Ovary (tissue), 9 donors: ENCODE measurements around the gene HOPX. TPM values are rescaled to one million over a fixed set of nuclear protein-coding genes. Genes with fewer than 3 reads are reported as not detected.
"Not testable (repeated sequence)": the region's sequence is repeated elsewhere in the genome, so short reads cannot be mapped to it uniquely, and the experiment has no call there.

Source experiments
- DNase-seq, 5 donors: peaks; one replicate each; pipeline ENCODE4 v3.0.0-alpha.2; 2019 to 2020
- H3K27ac ChIP-seq, 2 donors: fragments of 200-600 bp; one replicate each; pipeline versions ENCODE4 v1.5.1 to v1.8.0; 2019 to 2022
- H3K27me3 ChIP-seq: fragments of 200-600 bp; one replicate; pipeline ENCODE4 v1.8.0; 2022
- H3K36me3 ChIP-seq: fragments of 200-600 bp; sonication (generic); one replicate; pipeline ENCODE4 v1.5.1; 2019
- H3K4me1 ChIP-seq: one replicate; pipeline ENCODE4 v1.8.1; 2013; ENCODE audit warnings: mild to moderate bottlenecking, moderate library complexity; ENCODE audit not compliant: insufficient read depth
- H3K4me3 ChIP-seq: fragments of 200-600 bp; sonication (generic); one replicate; pipeline ENCODE4 v1.5.1; 2017
- H3K9me3 ChIP-seq, 2 donors: fragments of 200-600 bp in 1 of 2; sonication (generic) in 1 of 2; one replicate each; pipeline versions ENCODE4 v1.5.1 to v1.8.1; 2013 to 2019; ENCODE audit warnings: mild to moderate bottlenecking in 1 of 2, moderate library complexity in 1 of 2
- CTCF ChIP-seq, 3 donors: fragments of 450-650 bp in 2 of 3; fragments of 200-600 bp in 1 of 3; IDR thresholded peaks; one replicate each; pipeline versions ENCODE4 v1.5.1 to v1.8.0; 2016 to 2022; ENCODE audit warnings: antibody characterized with exemption in 3 of 3, mild to moderate bottlenecking in 1 of 3
- EP300 ChIP-seq: sonication (generic); formaldehyde crosslinking; IDR thresholded peaks from one replicate; pipeline ENCODE4 v1.6.1; 2017; ENCODE audit warnings: antibody characterized with exemption
- POLR2A ChIP-seq: fragments of 450-650 bp; IDR thresholded peaks from one replicate; pipeline ENCODE4 v1.6.1; 2017; ENCODE audit warnings: antibody characterized with exemption, mild to moderate bottlenecking, moderate library complexity
- WGBS, 3 donors: extraction: QIAGEN DNeasy Blood & Tissue Kit in 1 of 3; methylation state at CpG; one replicate each; pipeline versions ENCODE4 v1.1.5 to v1.1.7; 2013 to 2017; 5-methylcytosine and 5-hydroxymethylcytosine counted together
- intact Hi-C, 4 donors: fragments of 100-400 bp; cut with DNase I; formaldehyde crosslinking; loops; one replicate each; pipeline versions ENCODE4 v1.11.0 to v1.15.1; 2022 to 2023
- polyA plus RNA-seq, 2 donors: library from polyadenylated mRNA; stranded (reverse); fragments of 200-250 nt in 1 of 2; fragments of 350-450 nt in 1 of 2; fragmentation: Illumina TruSeq in 1 of 2; extraction: RNeasy Lipid Tissue Mini Kit (QIAGEN cat#74804) in 1 of 2; gene quantifications; one replicate each; pipeline ENCODE4 v1.2.3, GENCODE V29; 2013 to 2014
- total RNA-seq, 7 donors: library from RNA; depleted of rRNA in 2 of 7; stranded (reverse); fragments of >200 nt in 2 of 7; fragmentation: NEBNext Ultra II Directional in 3 of 7; extraction: Animal tissue kit (Norgen Biotek cat#: 25700) in 3 of 7; gene quantifications; one replicate each; pipeline versions ENCODE4 v1.1.0 to v1.2.4, GENCODE V29; 2016 to 2023
- donor health status: DM: no; HTN: no; CAD: no; lungs with moderate emphysema.
- donor health status: DM: no; HTN: no; CAD: no.
- donor health status: Bipolar disorder and iron deficiency.
- donor health status: DM: yes; HTN: yes; CAD: no.
- donor health status: DM: no; HTN: no; CAD: no.
- donor health status: DM: yes; HTN: yes; CAD: no.

The HOPX gene
- total and polyA plus RNA-seq, 9 donors: 2.1 to 22.2 (median 8.8) TPM

DNA sequence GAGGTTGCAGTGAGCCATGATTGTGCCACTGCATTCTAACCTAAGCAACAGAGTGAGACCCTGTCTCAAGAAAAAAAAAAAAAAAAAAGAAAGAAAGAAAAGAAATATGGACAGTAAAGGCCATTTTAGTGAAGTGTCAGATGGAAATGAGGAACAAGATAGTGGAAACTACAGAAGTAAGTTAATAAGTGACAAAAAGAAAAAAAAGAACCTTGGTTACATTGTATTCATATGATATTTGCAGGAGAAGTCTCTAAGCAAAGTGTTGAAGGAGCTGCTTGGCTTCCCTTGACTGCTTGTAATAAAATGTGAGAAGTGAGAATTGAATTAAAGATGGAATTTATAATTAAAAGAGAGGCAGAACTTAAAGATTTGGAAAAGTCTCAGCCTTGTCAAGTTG is 73.2 kb downstream of the HOPX start:
- no peaks in the 10 kb centered on the region for H3K4me1 ChIP-seq
- TF ChIP-seq CTCF (IDR thresholded peaks at IDR 0.05): no peak
- no peak for TF ChIP-seq POLR2A
- no peak for TF ChIP-seq EP300
- no peak for DNase-seq
- intact Hi-C loops: no loop called here
- no peak overlapping the region for H3K27ac ChIP-seq
- H3K9me3 ChIP-seq: no peaks in the 10 kb centered on the region
- H3K36me3 ChIP-seq: no peaks in the 10 kb centered on the region
- no peak overlapping the region for H3K4me3 ChIP-seq
- H3K27me3 ChIP-seq: no peaks in the 10 kb centered on the region

DNA sequence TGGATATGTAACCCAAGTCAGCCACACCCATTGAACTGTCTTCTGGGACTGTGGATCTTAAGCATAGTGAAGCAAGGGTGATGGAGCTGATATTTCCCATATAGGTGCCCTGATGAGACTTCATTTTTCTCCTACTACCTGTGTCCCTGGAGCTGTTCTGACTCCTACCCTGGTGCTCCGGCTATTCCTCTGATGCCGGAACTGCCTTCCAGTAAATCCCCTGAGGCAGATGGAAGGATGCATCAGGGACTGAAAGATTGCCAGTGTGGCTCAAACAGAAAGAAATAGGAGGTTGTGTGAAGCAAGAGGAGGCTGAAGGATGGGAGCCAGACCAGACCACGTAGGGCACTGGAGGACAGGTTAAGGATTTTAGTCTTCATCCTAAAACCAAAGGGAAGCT is 74.7 kb downstream of the HOPX start:
- WGBS, 3 donors: 75 to 83% (median 79%) methylated on average over 3 of the region's 3 CpGs
- DNase-seq: no peak
- TF ChIP-seq CTCF (IDR thresholded peaks at IDR 0.05): no peak
- no peak for TF ChIP-seq POLR2A
- no peak for TF ChIP-seq EP300
- Histone ChIP-seq H3K27ac (no peak overlapping the region), H3K4me1 (no peaks in the 10 kb centered on the region), H3K27me3 (no peaks in the 10 kb centered on the region), H3K9me3 (no peaks in the 10 kb centered on the region), H3K4me3 (no peak overlapping the region), H3K36me3 (no peaks in the 10 kb centered on the region)
- intact Hi-C loops: no loop called here

GRCh38 chr4:56605464-56605863 is 75.6 kb downstream of the HOPX start:
- H3K27me3 ChIP-seq, H3K9me3 ChIP-seq, DNase-seq, H3K4me1 ChIP-seq, H3K36me3 ChIP-seq, H3K4me3 ChIP-seq, intact Hi-C loops, H3K27ac ChIP-seq: not testable (repeated sequence)
- WGBS, 3 donors: 38 to 49% (median 42%) methylated on average over 4 of the region's 4 CpGs

DNA sequence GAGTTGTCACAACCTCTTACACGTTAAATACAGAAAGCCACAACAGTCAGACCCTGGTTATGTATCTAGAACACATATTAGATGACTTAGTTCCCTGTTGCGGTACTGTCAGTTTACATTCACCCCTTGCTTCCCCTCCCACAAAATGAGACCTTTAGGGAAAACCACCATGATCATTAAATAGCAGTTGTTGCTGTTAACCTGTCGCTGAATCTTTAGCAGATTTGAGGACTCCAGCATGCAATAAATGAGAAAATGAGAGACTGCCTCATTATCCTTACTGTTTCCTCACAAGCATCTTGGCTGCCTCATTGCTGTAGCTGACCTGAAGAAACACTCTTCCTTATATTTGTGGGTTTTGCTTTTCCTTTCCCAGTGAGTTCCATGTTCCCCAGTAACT is 77.8 kb downstream of the HOPX start:
- DNase-seq: no peak
- Histone ChIP-seq H3K27me3 (no peaks in the 10 kb centered on the region), H3K4me3 (no peak overlapping the region), H3K36me3 (no peaks in the 10 kb centered on the region), H3K27ac (no peak overlapping the region), H3K9me3 (no peaks in the 10 kb centered on the region), H3K4me1 (no peaks in the 10 kb centered on the region)
- WGBS, 3 donors: 45 to 57% (median 46%) methylated on average over 3 of the region's 3 CpGs
- TF ChIP-seq POLR2A (no peak), EP300 (no peak), CTCF (IDR thresholded peaks at IDR 0.05) (no peak)
- intact Hi-C loops: no loop called here

Other genes with a start within 250 kb of the HOPX start
- gene PPAT, start 245.7 kb downstream of the HOPX start, total RNA-seq: 10 to 100 TPM in 6 of 7 donors, 1 to 10 TPM in 1; 6.2 to 14.8 (median 12.5) TPM
- gene PPAT, start 245.7 kb downstream of the HOPX start, polyA plus RNA-seq: 1 to 10 TPM; 4.7 to 8.0 TPM
- gene PAICS, start 245.0 kb downstream of the HOPX start, total RNA-seq: 10 to 100 TPM; 17.2 to 83.0 (median 48.3) TPM
- gene PAICS, start 245.0 kb downstream of the HOPX start, polyA plus RNA-seq: 10 to 100 TPM; 29.0 to 53.4 TPM
- 100 to 1,000 TPM in 2 of 7 donors, 10 to 100 TPM in 5; 48.6 to 128 (median 88.7) TPM for gene SRP72, start 213.7 kb downstream of the HOPX start, total RNA-seq
- gene SRP72, start 213.7 kb downstream of the HOPX start, polyA plus RNA-seq: 10 to 100 TPM; 33.8 to 78.8 TPM
- gene ARL9, start 175.5 kb downstream of the HOPX start, total RNA-seq: 1 to 10 TPM in 2 of 7 donors, under 1 TPM in 3, not detected in 2; 0.47 to 1.3 (median 0.88) TPM
- 1 to 10 TPM in 1 of 2 donors, under 1 TPM in 1; 0.81 to 1.1 TPM for gene ARL9, start 175.5 kb downstream of the HOPX start, polyA plus RNA-seq
- under 1 TPM in 1 of 7 donors, not detected in 6; 0.62 TPM for gene SPINK2, start 140.4 kb upstream of the HOPX start, total RNA-seq
- under 1 TPM; 0.42 to 0.60 TPM for gene SPINK2, start 140.4 kb upstream of the HOPX start, polyA plus RNA-seq
- 10 to 100 TPM; 23.6 to 43.7 (median 33.8) TPM for gene REST, start 226.6 kb upstream of the HOPX start, total RNA-seq
- gene REST, start 226.6 kb upstream of the HOPX start, polyA plus RNA-seq: 10 to 100 TPM in 1 of 2 donors, 1 to 10 TPM in 1; 8.2 to 15.2 TPM